Type B pancreatic cell (in vitro differentiated cells): ENCODE results near the gene RBM38. TPM values are rescaled to one million over a fixed set of nuclear protein-coding genes. Genes with fewer than 3 reads are reported as not detected.
A peak's percentile ranks its signal among the peaks of the same experiment; 100 is the strongest.
"Not testable (repeated sequence)": the region's sequence is repeated elsewhere in the genome, so short reads cannot be mapped to it uniquely, and the experiment has no call there.

Experiments
- DNase-seq: peaks from one replicate; pipeline ENCODE4 v3.0.0; 2021; ENCODE audit warnings: mixed read lengths; ENCODE audit not compliant: unreplicated experiment; ENCODE audit errors: extremely low spot score
- H3K27ac Mint-ChIP-seq: 2 replicates; pipeline ENCODE4 v1.8.0; 2021; ENCODE audit warnings: mild to moderate bottlenecking, mixed read lengths
- H3K27me3 Mint-ChIP-seq: 2 replicates; pipeline ENCODE4 v1.8.0; 2021; ENCODE audit warnings: mixed read lengths
- H3K36me3 Mint-ChIP-seq: 2 replicates; pipeline ENCODE4 v1.8.0; 2021; ENCODE audit warnings: mixed read lengths
- H3K4me1 Mint-ChIP-seq: one replicate; pipeline ENCODE4 v1.8.0; 2021; ENCODE audit warnings: mixed read lengths; ENCODE audit not compliant: unreplicated experiment
- H3K4me3 Mint-ChIP-seq: 2 replicates; pipeline ENCODE4 v1.8.0; 2021; ENCODE audit warnings: mild to moderate bottlenecking, mixed read lengths
- H3K9me3 Mint-ChIP-seq: 2 replicates; pipeline ENCODE4 v1.8.0; 2021; ENCODE audit warnings: mixed read lengths
- CTCF ChIP-seq: fragments of 200-600 bp; sonication (generic); conservative IDR thresholded peaks from 2 replicates; pipeline ENCODE4 v1.5.0; 2021; ENCODE audit warnings: antibody characterized with exemption, mild to moderate bottlenecking
- long read RNA-seq: library from polyadenylated mRNA; unstranded; transcript quantifications from one replicate; pipeline ENCODE4 v2.0.0, GENCODE V29; 2020
- total RNA-seq: library from RNA; stranded (reverse); gene quantifications from 2 replicates; pipeline ENCODE4 v1.2.1, GENCODE V29; 2021; ENCODE audit warnings: low replicate concordance

RBM38 gene
- 15.2 and 26.5 TPM in 2 replicates for total RNA-seq
- long read RNA-seq = 0 reads

GRCh38 chr20:57390604-57391438, at the start of gene RBM38:
RBM38 (plus strand) TSS chr20:57391396; CDS start chr20:57391582, 186 bp downstream.
- H3K27me3 Mint-ChIP-seq = no peaks in the 10 kb centered on the region
- peak; percentile 85 for DNase-seq
- H3K4me3 Mint-ChIP-seq = peak within 1 kb of the TSS; percentile 89
- peaks cover 1% of the 10 kb centered on the region for H3K36me3 Mint-ChIP-seq
- H3K4me1 Mint-ChIP-seq = peaks cover 20% of the 10 kb centered on the region
- TF ChIP-seq CTCF = no peak
- no peaks in the 10 kb centered on the region for H3K9me3 Mint-ChIP-seq
- peak within 1 kb of the TSS; percentile 88 for H3K27ac Mint-ChIP-seq

GRCh38 chr20:57341663-57342062, 49.5 kb upstream of the RBM38 start:
- no peak overlapping the region for H3K27ac Mint-ChIP-seq
- no peak overlapping the region for H3K4me3 Mint-ChIP-seq
- no peak for TF ChIP-seq CTCF
- peaks cover 17% of the 10 kb centered on the region for H3K4me1 Mint-ChIP-seq
- H3K27me3 Mint-ChIP-seq = no peaks in the 10 kb centered on the region
- no peaks in the 10 kb centered on the region for H3K36me3 Mint-ChIP-seq
- no peak for DNase-seq
- no peaks in the 10 kb centered on the region for H3K9me3 Mint-ChIP-seq

GRCh38 chr20:57342829-57343228, 48.4 kb upstream of the RBM38 start:
- peaks cover 17% of the 10 kb centered on the region for H3K4me1 Mint-ChIP-seq
- H3K27me3 Mint-ChIP-seq = no peaks in the 10 kb centered on the region
- DNase-seq = no peak

GRCh38 chr20:57346477-57346876, 44.7 kb upstream of the RBM38 start:
- Mint-ChIP-seq H3K9me3 (no peaks in the 10 kb centered on the region), H3K36me3 (no peaks in the 10 kb centered on the region), H3K4me1 (peaks cover 10% of the 10 kb centered on the region), H3K4me3 (no peak overlapping the region), H3K27ac (no peak overlapping the region), H3K27me3 (no peaks in the 10 kb centered on the region)
- TF ChIP-seq CTCF = peak; percentile 95
- DNase-seq = no peak

More at GRCh38 chr20:57342829-57343228, 48.4 kb upstream of the RBM38 start:
- H3K4me3 Mint-ChIP-seq = no peak overlapping the region
- H3K36me3 Mint-ChIP-seq = no peaks in the 10 kb centered on the region
- TF ChIP-seq CTCF = no peak
- H3K27ac Mint-ChIP-seq = no peak overlapping the region
- no peaks in the 10 kb centered on the region for H3K9me3 Mint-ChIP-seq

GRCh38 chr20:57347393-57347792, 43.8 kb upstream of the RBM38 start:
- H3K9me3 Mint-ChIP-seq = no peaks in the 10 kb centered on the region
- no peaks in the 10 kb centered on the region for H3K27me3 Mint-ChIP-seq
- no peaks in the 10 kb centered on the region for H3K36me3 Mint-ChIP-seq
- no peak overlapping the region for H3K27ac Mint-ChIP-seq
- no peak for DNase-seq
- no peak for TF ChIP-seq CTCF
- H3K4me3 Mint-ChIP-seq = no peak overlapping the region
- peaks cover 8% of the 10 kb centered on the region for H3K4me1 Mint-ChIP-seq

GRCh38 chr20:57348200-57348921, 42.8 kb upstream of the RBM38 start:
- Mint-ChIP-seq H3K4me1 (peaks cover 14% of the 10 kb centered on the region), H3K4me3 (peak overlapping the region; percentile 40)
- not testable (repeated sequence) for H3K36me3 Mint-ChIP-seq, DNase-seq, H3K27me3 Mint-ChIP-seq, H3K9me3 Mint-ChIP-seq, H3K27ac Mint-ChIP-seq

- DNase-seq, H3K27ac Mint-ChIP-seq, H3K27me3 Mint-ChIP-seq, H3K36me3 Mint-ChIP-seq, H3K9me3 Mint-ChIP-seq: not testable (repeated sequence)
- Mint-ChIP-seq H3K4me1 (peaks cover 16% of the 10 kb centered on the region), H3K4me3 (peak overlapping the region; percentile 25)
Measured at GRCh38 chr20:57348922-57349574, 42.1 kb upstream of the RBM38 start.
